ENCODE measurements around the gene GUCY1A1.

GUCY1A1 gene

DNA sequence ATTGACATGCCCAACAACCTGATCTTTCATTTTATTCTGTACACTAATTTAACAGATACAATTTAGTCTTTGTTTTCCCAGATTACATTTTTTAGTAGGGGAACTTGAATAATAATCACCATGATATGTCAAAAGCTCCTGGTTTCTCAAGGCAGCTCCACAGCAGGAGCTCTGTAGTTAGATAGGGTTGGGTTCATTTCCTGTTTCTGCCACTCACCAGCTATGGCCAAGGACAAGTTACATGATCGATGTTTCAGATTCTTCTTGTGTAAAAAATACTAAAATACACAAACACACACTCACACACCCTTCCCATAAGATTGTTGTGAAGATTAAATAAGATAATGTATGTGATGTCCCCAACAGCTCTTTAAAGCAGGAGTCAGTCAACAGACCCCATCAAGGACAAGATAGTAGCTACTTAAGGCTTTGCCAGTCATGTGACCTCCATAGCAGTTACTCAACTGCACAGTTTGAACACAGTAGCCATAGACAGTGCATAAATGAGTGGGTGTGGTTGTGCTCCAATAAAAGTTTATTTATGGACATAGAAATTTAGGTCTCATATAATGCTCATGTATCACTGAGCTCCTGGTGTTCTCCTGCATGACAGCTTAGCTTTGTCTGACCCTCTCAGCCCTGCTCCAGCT is 18.4 kb downstream of the GUCY1A1 start:
- Histone ChIP-seq H3K4me1 (ENCODE audit: insufficient read depth, low read length, severe bottlenecking) (no peaks in the 10 kb centered on the region), H3K9me3 (ENCODE audit: low read length) (no peaks in the 10 kb centered on the region), H4K20me1 (ENCODE audit: insufficient read depth, low read length) (no peaks in the 10 kb centered on the region), H3K9me2 (ENCODE audit: low read depth, low read length) (no peaks in the 10 kb centered on the region), H2AFZ (ENCODE audit: low read length) (no peak overlapping the region), H3K79me2 (ENCODE audit: insufficient read depth, low read length) (no peaks in the 10 kb centered on the region), H3K4me3 (ENCODE audit: low read depth, low read length, poor library complexity, severe bottlenecking) (no peak overlapping the region), H3K27me3 (ENCODE audit: insufficient read depth, low read length) (no peaks in the 10 kb centered on the region), H3K9ac (ENCODE audit: low read length) (no peak overlapping the region), H3F3A (ENCODE audit: insufficient read depth, low read length) (no peaks in the 10 kb centered on the region), H3K4me2 (ENCODE audit: low read length) (no peak overlapping the region), H3K36me3 (ENCODE audit: insufficient read depth, low read length) (no peaks in the 10 kb centered on the region), H3K27ac (ENCODE audit: low read depth, low read length, poor library complexity, severe bottlenecking) (no peak overlapping the region)
- TF ChIP-seq, protein P1, sequence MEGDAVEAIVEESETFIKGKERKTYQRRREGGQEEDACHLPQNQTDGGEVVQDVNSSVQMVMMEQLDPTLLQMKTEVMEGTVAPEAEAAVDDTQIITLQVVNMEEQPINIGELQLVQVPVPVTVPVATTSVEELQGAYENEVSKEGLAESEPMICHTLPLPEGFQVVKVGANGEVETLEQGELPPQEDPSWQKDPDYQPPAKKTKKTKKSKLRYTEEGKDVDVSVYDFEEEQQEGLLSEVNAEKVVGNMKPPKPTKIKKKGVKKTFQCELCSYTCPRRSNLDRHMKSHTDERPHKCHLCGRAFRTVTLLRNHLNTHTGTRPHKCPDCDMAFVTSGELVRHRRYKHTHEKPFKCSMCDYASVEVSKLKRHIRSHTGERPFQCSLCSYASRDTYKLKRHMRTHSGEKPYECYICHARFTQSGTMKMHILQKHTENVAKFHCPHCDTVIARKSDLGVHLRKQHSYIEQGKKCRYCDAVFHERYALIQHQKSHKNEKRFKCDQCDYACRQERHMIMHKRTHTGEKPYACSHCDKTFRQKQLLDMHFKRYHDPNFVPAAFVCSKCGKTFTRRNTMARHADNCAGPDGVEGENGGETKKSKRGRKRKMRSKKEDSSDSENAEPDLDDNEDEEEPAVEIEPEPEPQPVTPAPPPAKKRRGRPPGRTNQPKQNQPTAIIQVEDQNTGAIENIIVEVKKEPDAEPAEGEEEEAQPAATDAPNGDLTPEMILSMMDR (IDR thresholded peaks at IDR 0.05; ENCODE audit: low read length) = no peak
- no peak for TF ChIP-seq EZH2 (IDR thresholded peaks at IDR 0.05; ENCODE audit: borderline replicate concordance, low read length)

DNA sequence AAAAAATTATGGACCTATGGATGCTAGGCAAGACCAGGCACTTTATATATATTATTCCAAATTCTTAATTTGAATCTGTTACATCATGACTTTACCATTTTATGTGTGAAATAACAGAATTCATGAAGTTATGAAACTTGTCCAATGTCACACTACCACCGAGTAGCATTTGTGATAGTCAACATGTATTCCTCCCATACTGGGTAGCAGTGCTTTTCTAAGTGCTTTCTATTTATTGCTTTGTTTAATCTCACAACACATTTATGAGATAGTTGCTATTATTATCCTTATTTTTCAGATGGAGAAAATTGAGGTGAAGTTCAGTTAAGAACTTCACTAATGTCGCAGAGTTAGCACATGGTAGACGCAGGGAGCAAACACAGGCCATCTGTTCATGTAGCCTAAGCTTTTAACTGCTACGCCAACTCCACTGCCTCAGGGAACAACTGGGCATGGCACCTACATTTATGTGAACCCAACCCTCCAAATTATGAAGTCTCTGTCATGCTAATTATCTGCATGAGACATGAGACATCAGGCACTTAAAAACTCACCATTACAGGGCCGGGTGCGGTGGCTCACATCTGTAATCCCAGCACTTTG is 20.8 kb downstream of the GUCY1A1 start:
- H3K36me3 ChIP-seq (ENCODE audit: insufficient read depth, low read length) = no peaks in the 10 kb centered on the region
- no peaks in the 10 kb centered on the region for H3F3A ChIP-seq (ENCODE audit: insufficient read depth, low read length)
- H3K79me2 ChIP-seq (ENCODE audit: insufficient read depth, low read length) = no peaks in the 10 kb centered on the region
- no peaks in the 10 kb centered on the region for H3K27me3 ChIP-seq (ENCODE audit: insufficient read depth, low read length)
- H3K4me3 ChIP-seq (ENCODE audit: low read depth, low read length, poor library complexity, severe bottlenecking) = no peak overlapping the region
- TF ChIP-seq, protein P1 (IDR thresholded peaks at IDR 0.05; ENCODE audit: low read length) = no peak
- TF ChIP-seq EZH2 (IDR thresholded peaks at IDR 0.05; ENCODE audit: borderline replicate concordance, low read length) = no peak
- H3K9me2 ChIP-seq (ENCODE audit: low read depth, low read length) = no peaks in the 10 kb centered on the region
- no peaks in the 10 kb centered on the region for H3K9me3 ChIP-seq (ENCODE audit: low read length)
- no peak overlapping the region for H3K27ac ChIP-seq (ENCODE audit: low read depth, low read length, poor library complexity, severe bottlenecking)
- no peak overlapping the region for H3K4me2 ChIP-seq (ENCODE audit: low read length)
- H3K4me1 ChIP-seq (ENCODE audit: insufficient read depth, low read length, severe bottlenecking) = no peaks in the 10 kb centered on the region
- no peak overlapping the region for H3K9ac ChIP-seq (ENCODE audit: low read length)
- no peak overlapping the region for H2AFZ ChIP-seq (ENCODE audit: low read length)
- H4K20me1 ChIP-seq (ENCODE audit: insufficient read depth, low read length) = no peaks in the 10 kb centered on the region

DNA sequence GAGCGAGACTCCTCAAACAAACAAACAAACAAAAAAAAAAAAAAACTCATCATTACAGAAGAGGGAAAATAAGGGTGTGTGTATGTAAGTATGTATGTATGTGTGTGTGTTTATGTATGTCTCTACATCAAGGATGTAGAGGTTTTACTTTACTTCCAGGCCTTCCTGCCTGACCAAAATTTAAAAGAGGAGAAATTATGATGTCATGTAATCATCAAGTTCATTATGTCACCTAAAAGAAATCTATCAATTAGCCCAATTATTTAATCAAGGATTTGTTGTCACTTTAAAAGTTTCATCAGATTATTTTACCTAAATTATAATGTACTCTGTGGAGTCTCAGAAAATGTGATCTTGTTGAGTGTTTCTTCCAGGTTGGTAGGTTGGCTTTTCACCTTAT is 21.6 kb downstream of the GUCY1A1 start:
- no peaks in the 10 kb centered on the region for H3K27me3 ChIP-seq (ENCODE audit: insufficient read depth, low read length)
- no peaks in the 10 kb centered on the region for H3K79me2 ChIP-seq (ENCODE audit: insufficient read depth, low read length)
- H3K4me1 ChIP-seq (ENCODE audit: insufficient read depth, low read length, severe bottlenecking) = no peaks in the 10 kb centered on the region
- no peaks in the 10 kb centered on the region for H3K9me3 ChIP-seq (ENCODE audit: low read length)
- no peak for TF ChIP-seq EZH2 (IDR thresholded peaks at IDR 0.05; ENCODE audit: borderline replicate concordance, low read length)
- TF ChIP-seq, protein P1 (IDR thresholded peaks at IDR 0.05; ENCODE audit: low read length) = no peak
- no peak overlapping the region for H3K4me2 ChIP-seq (ENCODE audit: low read length)
- no peak overlapping the region for H2AFZ ChIP-seq (ENCODE audit: low read length)
- no peak overlapping the region for H3K9ac ChIP-seq (ENCODE audit: low read length)
- no peaks in the 10 kb centered on the region for H4K20me1 ChIP-seq (ENCODE audit: insufficient read depth, low read length)
- no peak overlapping the region for H3K27ac ChIP-seq (ENCODE audit: low read depth, low read length, poor library complexity, severe bottlenecking)
- no peaks in the 10 kb centered on the region for H3K36me3 ChIP-seq (ENCODE audit: insufficient read depth, low read length)
- H3K9me2 ChIP-seq (ENCODE audit: low read depth, low read length) = no peaks in the 10 kb centered on the region
- H3K4me3 ChIP-seq (ENCODE audit: low read depth, low read length, poor library complexity, severe bottlenecking) = no peak overlapping the region
- H3F3A ChIP-seq (ENCODE audit: insufficient read depth, low read length) = no peaks in the 10 kb centered on the region
